KMS-11 (cell line): Measurements from ENCODE around the gene SMIM33.

Source experiments
- H2AFZ ChIP-seq: fragments of 200-600 bp; sonication (generic); 2 replicates; pipeline ENCODE4 v1.6.1; 2016; ENCODE audit warnings: antibody characterized with exemption, mixed run types, low read depth
- H3K27ac ChIP-seq: fragments of 200-600 bp; sonication (generic); 2 replicates; pipeline ENCODE4 v1.6.1; 2016; ENCODE audit warnings: mild to moderate bottlenecking, mixed run types
- H3K27me3 ChIP-seq: fragments of 200-600 bp; sonication (generic); 2 replicates; pipeline ENCODE4 v1.6.1; 2017; ENCODE audit warnings: mild to moderate bottlenecking, low read depth, mixed run types, moderate library complexity; ENCODE audit not compliant: insufficient read depth
- H3K36me3 ChIP-seq: fragments of 200-600 bp; sonication (generic); 2 replicates; pipeline ENCODE4 v1.6.1; 2017; ENCODE audit warnings: mild to moderate bottlenecking, mixed run types; ENCODE audit not compliant: insufficient read depth
- H3K4me1 ChIP-seq: fragments of 200-600 bp; sonication (generic); 2 replicates; pipeline ENCODE4 v1.6.1; 2016; ENCODE audit warnings: mild to moderate bottlenecking, low read depth, mixed run types; ENCODE audit not compliant: poor library complexity, severe bottlenecking
- H3K4me2 ChIP-seq: fragments of 200-600 bp; sonication (generic); 2 replicates; pipeline ENCODE4 v1.7.0; 2016; ENCODE audit warnings: mild to moderate bottlenecking, mixed run types
- H3K4me3 ChIP-seq: fragments of 200-600 bp; sonication (generic); IDR thresholded peaks from 2 replicates; pipeline ENCODE4 v1.6.1; 2017; ENCODE audit warnings: low read depth, low read length, mixed read lengths; ENCODE audit not compliant: insufficient read depth
- H3K79me2 ChIP-seq: fragments of 200-600 bp; sonication (generic); 2 replicates; pipeline ENCODE4 v1.6.1; 2016; ENCODE audit warnings: low read depth, mixed run types; ENCODE audit not compliant: insufficient read depth
- H3K9ac ChIP-seq: fragments of 200-600 bp; sonication (generic); 2 replicates; pipeline ENCODE4 v1.6.1; 2016; ENCODE audit warnings: mild to moderate bottlenecking, mixed run types
- H4K20me1 ChIP-seq: fragments of 200-600 bp; sonication (generic); 2 replicates; pipeline ENCODE4 v1.6.1; 2016; ENCODE audit warnings: mild to moderate bottlenecking, mixed run types; ENCODE audit not compliant: insufficient read depth
- CTCF ChIP-seq: fragments of 200-600 bp; sonication (generic); conservative IDR thresholded peaks from 2 replicates; pipeline ENCODE4 v1.6.1; 2017; ENCODE audit warnings: low read depth, mild to moderate bottlenecking, antibody characterized with exemption, low read length, moderate library complexity, mixed read lengths

SMIM33 gene

DNA sequence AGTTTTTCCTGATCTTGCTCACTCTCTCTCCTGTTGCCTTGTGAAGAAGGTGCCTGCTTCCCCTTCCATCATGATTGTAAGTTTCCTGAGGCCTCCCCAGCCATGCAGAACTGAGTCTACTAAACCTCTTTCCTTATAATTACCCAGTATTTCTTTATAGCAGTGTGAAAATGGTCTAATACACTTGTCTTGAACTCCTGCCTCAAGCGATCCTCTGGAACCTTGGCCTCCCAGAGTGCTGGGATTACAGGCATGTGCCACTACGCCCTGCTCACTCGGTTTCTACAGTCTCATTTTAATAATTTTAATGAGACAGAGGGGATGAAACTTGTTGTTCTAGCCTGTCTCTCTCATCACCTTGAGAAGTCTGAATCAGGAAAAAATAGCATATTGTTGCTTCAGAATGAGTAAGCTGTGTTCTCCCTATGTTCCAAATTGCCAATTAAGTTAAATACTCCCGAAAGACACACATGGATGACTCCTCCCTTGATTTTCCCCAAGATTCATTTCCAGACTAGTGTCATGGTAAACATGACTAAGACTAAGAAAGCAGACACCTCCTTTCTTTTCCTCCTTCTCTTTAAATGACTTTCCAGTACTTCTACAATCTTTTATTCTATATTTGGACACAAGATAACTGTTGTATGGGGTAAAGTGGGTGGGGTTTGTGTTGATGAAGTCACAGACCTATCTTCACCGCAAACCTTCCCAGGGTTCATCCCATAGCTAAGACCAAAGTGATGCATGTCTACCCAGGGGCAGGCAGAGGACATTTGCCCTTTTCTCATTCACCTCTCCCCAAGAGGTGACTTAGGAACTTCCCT lies 23.6 kb upstream of the SMIM33 start:
- H3K27me3 ChIP-seq: 0 out of 2 replicates have a peak, but pooled peaks cover 3% of the 10 kb centered on the region
- H2AFZ ChIP-seq: no peak overlapping the region
- H3K9ac ChIP-seq: no peak overlapping the region
- H3K4me2 ChIP-seq: no peak overlapping the region
- H3K36me3 ChIP-seq: no peaks in the 10 kb centered on the region
- H3K27ac ChIP-seq: no peak overlapping the region
- no peaks in the 10 kb centered on the region for H3K4me1 ChIP-seq
- H4K20me1 ChIP-seq: no peaks in the 10 kb centered on the region
- H3K79me2 ChIP-seq: no peaks in the 10 kb centered on the region
- H3K4me3 ChIP-seq: no peak overlapping the region
- TF ChIP-seq CTCF: no peak

DNA sequence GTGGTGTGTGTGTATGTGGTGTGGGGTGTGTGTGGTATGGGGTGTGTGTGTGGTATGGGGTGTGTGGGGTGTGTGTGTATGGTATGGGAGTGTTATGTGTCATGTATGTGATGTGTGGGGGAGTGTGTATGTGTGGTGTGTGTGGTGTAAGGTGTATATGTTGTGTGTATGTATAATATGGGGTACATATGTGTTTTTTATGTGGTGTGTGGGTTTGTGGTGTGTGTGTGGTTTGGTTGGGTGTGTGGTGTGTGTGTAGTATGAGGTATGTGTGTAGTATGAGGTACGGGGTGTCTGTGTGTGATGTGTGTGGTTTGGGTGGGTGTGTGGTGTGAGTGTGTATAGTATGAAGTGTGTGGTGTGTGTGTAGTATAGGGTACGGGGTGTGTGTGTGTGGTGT lies 19.6 kb upstream of the SMIM33 start:
- TF ChIP-seq CTCF: no peak
- no peak overlapping the region for H3K4me2 ChIP-seq
- H3K27ac ChIP-seq: no peak overlapping the region
- no peak overlapping the region for H3K4me3 ChIP-seq
- no peaks in the 10 kb centered on the region for H3K36me3 ChIP-seq
- H3K27me3 ChIP-seq: peaks cover 3% of the 10 kb centered on the region; the same call in 1 of the 2 replicates
- no peak overlapping the region for H2AFZ ChIP-seq
- no peaks in the 10 kb centered on the region for H4K20me1 ChIP-seq
- no peaks in the 10 kb centered on the region for H3K4me1 ChIP-seq
- no peak overlapping the region for H3K9ac ChIP-seq
- no peaks in the 10 kb centered on the region for H3K79me2 ChIP-seq

GRCh38 chr5:139451878-139452660 lies 18.7 kb upstream of the SMIM33 start:
- Histone ChIP-seq H2AFZ (no peak overlapping the region), H3K27me3 (peaks cover under 1% of the 10 kb centered on the region; the same call in 1 of the 2 replicates), H3K4me2 (no peak overlapping the region), H3K27ac (no peak overlapping the region), H4K20me1 (no peaks in the 10 kb centered on the region), H3K4me3 (no peak overlapping the region), H3K9ac (no peak overlapping the region), H3K4me1 (peaks cover 6% of the 10 kb centered on the region), H3K36me3 (no peaks in the 10 kb centered on the region), H3K79me2 (no peaks in the 10 kb centered on the region)
- TF ChIP-seq CTCF: no peak

DNA sequence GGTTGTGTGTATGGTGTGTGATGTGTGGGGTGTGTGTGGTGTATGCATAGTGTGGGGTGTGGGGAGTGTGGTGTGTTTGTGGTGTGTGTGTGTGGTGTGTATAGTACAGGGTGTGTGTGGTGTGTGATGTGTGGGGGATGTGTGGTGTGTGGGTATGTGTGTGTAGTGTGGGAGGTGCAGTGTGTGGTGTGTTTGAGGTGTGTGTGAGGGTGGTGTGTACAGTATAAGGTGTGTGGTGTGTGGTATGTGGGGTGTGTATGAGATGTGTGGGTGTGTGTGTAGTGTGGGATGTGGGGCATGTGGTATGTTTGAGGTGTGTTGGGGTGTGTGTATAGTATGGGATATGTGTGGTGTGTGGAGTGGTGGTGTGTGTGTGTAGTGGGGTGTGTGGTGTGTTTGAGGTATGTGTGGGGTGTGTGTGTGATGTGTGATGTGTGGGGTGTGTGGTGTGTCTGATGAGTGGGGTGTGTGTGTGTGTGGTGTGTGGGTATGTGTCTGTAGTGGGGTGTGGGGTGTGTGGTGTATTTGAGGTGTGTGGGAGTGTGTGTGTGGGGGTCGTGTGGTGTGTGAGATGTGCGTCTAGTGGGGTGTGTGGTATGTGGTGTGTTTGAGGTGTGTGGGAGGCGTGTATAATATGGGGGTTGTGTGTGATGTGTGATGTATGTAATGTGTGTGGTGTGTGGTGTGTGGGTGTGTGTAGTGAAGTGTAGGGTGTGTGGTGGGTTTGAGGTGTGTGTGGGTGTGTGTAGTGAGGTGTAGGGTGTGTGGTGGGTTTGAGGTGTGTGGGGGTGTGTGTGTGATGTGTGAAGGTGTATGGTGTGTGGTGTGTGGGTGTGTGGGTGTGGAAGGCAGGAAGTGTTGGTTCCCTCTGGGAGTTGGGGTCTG lies 16.9 kb upstream of the SMIM33 start:
- Histone ChIP-seq H2AFZ (no peak overlapping the region), H3K27me3 (no peaks in the 10 kb centered on the region; the same call in 1 of the 2 replicates), H3K4me3 (no peak overlapping the region), H3K4me1 (peaks cover 25% of the 10 kb centered on the region), H3K9ac (no peak overlapping the region), H3K36me3 (no peaks in the 10 kb centered on the region), H3K79me2 (no peaks in the 10 kb centered on the region), H3K4me2 (no peak overlapping the region), H4K20me1 (no peaks in the 10 kb centered on the region), H3K27ac (no peak overlapping the region)
- no peak for TF ChIP-seq CTCF
